IPS-18a (cell line): ENCODE results near the gene LIPK.

Experiments used
- H3K27ac ChIP-seq: one replicate; pipeline ENCODE4 v1.5.1; 2013; ENCODE audit warnings: low read length
- H3K27me3 ChIP-seq: one replicate; pipeline ENCODE4 v1.6.1; 2013; ENCODE audit warnings: mild to moderate bottlenecking, low read length; ENCODE audit not compliant: control insufficient read depth, insufficient read depth
- H3K36me3 ChIP-seq: one replicate; pipeline ENCODE4 v1.6.1; 2013; ENCODE audit warnings: low read depth, low read length; ENCODE audit not compliant: control insufficient read depth
- H3K4me1 ChIP-seq: one replicate; pipeline ENCODE4 v1.6.1; 2013; ENCODE audit warnings: low read depth, low read length; ENCODE audit not compliant: control insufficient read depth
- H3K4me3 ChIP-seq: one replicate; pipeline ENCODE4 v1.5.1; 2013; ENCODE audit warnings: low read length
- H3K9ac ChIP-seq: one replicate; pipeline ENCODE4 v1.6.1; 2013; ENCODE audit warnings: mild to moderate bottlenecking, low read length, moderate library complexity
- H3K9me3 ChIP-seq: one replicate; pipeline ENCODE4 v1.6.1; 2013; ENCODE audit warnings: low read depth, low read length; ENCODE audit not compliant: control insufficient read depth

The LIPK gene

DNA sequence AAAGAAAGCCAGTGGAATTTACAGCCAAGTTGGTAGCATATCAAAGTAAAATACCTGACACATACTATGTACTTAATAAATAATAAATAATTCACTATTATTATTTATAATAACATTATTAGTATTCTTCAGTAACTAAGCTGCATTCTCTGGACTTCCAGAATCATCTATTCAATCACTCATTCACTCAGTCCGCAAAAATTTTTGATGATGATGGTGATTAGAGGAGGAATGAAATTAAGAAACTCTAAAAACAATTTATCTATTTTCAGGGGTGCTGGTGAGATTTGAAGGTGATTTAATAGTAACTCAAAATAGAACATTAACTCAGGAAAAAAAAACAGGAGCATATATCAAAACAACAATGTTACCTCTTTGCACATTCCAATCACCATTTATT, 50.6 kb downstream of the LIPK start:
- Histone ChIP-seq H3K4me3 (no peak overlapping the region), H3K9ac (no peak overlapping the region), H3K27me3 (no peaks in the 10 kb centered on the region), H3K4me1 (peaks cover 5% of the 10 kb centered on the region), H3K27ac (no peak overlapping the region), H3K36me3 (no peaks in the 10 kb centered on the region), H3K9me3 (no peaks in the 10 kb centered on the region)

DNA sequence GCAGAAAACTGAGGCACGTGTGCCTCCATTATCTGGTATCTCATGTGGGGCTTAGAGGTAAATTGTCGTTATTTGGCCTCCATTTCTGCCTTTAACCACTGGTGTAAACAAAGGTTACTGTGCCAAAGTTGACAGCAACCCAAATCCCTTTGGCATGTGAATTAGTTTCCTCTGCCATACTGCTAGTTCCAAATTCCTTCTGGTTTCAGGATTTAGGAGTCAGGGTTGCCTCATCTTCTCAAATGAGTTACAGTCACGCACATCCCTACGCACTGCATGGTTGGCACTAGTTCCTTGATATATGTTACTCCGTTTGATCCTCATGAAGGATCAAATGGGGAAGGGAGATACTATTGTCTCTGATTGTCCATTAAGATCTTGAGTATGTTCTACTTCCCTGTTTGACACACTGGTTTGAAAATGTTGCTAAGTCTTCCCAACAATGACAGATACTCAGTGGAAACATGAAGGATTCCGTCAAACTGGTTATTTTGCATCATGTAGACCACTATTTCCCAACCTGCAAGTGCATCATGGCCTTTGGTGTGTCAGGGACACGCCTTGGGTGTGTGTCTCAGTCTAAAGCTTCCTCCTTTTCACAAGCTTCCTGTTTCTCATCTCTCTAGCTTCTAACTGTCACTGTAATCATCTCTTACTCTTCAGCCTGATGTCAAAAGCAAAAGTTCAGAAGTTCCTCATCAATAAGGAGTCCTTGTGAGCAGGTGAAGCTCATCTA, 53.5 kb downstream of the LIPK start, which contains the start of gene LIPN:
TSS of gene LIPN (plus strand) at position 655 of the 736 bp plus-strand sequence. CDS start 1,386 bp downstream, outside the sequence.
- H3K4me1 ChIP-seq, result peaks cover 5% of the 10 kb centered on the region
- H3K9me3 ChIP-seq, result no peaks in the 10 kb centered on the region
- H3K36me3 ChIP-seq, result no peaks in the 10 kb centered on the region
- H3K27ac ChIP-seq, result no peak within 1 kb of the TSS
- no peaks in the 10 kb centered on the region for H3K27me3 ChIP-seq
- H3K9ac ChIP-seq, result no peak within 1 kb of the TSS
- H3K4me3 ChIP-seq, result no peak within 1 kb of the TSS

DNA sequence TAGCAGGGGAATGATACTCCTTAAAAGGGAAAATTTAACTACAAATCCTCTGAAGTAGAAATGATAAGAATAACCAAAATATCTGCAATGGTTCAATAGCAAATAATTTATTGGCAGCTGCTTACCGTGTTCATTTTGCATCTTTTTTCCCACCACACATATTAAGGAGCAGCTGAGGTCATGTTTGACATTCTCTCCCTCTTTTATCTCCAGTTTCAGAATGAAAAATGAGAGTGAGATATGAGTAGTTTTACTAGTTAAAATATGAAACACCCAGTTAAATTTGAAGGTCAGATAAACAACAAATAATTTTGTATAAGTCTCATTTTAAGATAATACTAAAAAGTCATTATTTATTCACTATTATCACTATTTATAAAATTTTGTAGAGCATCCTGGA, 56.9 kb downstream of the LIPK start:
- Histone ChIP-seq H3K9ac (no peak overlapping the region), H3K9me3 (no peaks in the 10 kb centered on the region), H3K27ac (no peak overlapping the region), H3K27me3 (no peaks in the 10 kb centered on the region), H3K4me3 (no peak overlapping the region), H3K4me1 (peaks cover 3% of the 10 kb centered on the region), H3K36me3 (no peaks in the 10 kb centered on the region)

DNA sequence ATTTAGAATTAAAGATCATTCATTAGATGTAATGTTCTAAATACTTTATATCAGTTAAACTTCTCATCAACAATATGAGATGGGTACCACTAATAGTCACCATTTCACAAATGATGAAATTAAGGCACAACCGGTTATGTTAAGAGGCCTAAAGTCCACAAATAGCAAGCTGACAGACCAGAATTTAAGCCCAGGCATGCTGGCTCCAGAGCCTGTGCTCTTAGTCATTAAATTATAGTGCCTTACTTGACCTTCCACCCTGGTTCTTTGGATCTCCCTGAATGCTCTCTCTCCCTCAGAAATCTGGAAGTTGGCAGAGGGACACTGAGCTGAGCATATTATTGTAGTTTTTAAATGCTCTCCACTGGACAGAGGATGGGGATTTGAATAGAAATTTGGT, 57.4 kb downstream of the LIPK start:
- Histone ChIP-seq H3K9me3 (no peaks in the 10 kb centered on the region), H3K27me3 (no peaks in the 10 kb centered on the region), H3K4me3 (no peak overlapping the region), H3K27ac (no peak overlapping the region), H3K36me3 (no peaks in the 10 kb centered on the region), H3K9ac (no peak overlapping the region), H3K4me1 (peaks cover 9% of the 10 kb centered on the region)

DNA sequence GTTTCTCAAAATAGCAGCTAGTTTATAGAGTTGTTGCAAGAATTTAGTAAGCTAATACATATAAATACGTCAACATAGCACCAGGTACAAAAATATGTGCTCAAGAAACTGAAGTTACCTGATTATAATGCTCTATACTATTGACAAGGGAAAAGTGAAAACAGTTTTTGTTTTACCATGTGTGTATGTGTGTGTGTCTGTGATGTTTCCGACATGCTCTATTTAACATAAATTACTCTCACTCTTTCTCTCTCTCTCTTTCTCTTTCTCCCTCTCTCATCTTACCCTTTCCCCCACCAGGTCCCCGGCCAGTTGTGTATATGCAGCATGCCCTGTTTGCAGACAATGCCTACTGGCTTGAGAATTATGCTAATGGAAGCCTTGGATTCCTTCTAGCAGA, 58.1 kb downstream of the LIPK start:
- Histone ChIP-seq H3K4me1 (peaks cover 11% of the 10 kb centered on the region), H3K9ac (no peak overlapping the region), H3K9me3 (no peaks in the 10 kb centered on the region), H3K36me3 (no peaks in the 10 kb centered on the region), H3K27ac (no peak overlapping the region), H3K4me3 (no peak overlapping the region), H3K27me3 (no peaks in the 10 kb centered on the region)

DNA sequence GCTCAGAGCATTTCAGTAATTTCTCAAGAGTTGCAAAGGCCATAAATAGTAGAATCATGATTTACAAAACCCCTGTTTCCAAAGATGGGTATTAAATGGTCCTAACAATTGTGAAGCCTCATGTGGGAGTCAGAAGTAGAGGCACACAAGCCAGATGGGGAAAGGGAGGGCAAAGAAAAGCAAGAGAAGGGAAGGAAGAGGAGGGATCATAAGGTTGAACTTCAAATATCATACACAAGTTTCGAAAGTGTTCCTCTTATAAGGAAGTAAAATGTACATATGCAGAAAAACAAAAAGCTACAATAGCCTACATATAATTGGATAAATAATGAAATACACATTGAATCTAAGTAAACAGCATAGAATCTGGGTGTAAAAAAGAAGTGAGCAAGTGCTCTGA, 59.8 kb downstream of the LIPK start:
- Histone ChIP-seq H3K4me3 (no peak overlapping the region), H3K9ac (no peak overlapping the region), H3K27ac (no peak overlapping the region), H3K27me3 (no peaks in the 10 kb centered on the region), H3K4me1 (peaks cover 11% of the 10 kb centered on the region), H3K9me3 (no peaks in the 10 kb centered on the region), H3K36me3 (no peaks in the 10 kb centered on the region)

DNA sequence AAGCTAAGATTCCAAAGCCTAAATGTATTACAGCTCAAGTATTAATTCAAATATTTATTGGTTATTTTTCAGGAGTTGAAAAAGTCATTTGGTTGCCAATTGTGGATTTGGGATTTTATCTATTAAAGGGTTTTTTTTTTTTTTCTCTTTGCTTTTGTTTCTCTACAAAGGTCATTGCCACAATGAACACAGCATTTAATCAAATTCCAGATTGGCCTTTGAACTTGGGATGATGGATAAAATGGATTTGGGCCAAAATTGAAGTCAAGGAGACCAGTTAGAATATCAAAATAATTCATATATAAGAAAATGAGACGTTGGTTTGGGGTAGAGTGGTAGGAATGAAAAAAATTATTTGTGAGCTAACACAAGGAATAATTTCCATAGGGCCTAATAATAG, 63.3 kb downstream of the LIPK start:
- H3K36me3 ChIP-seq, result no peaks in the 10 kb centered on the region
- H3K9ac ChIP-seq, result no peak overlapping the region
- H3K27me3 ChIP-seq, result no peaks in the 10 kb centered on the region
- H3K9me3 ChIP-seq, result no peaks in the 10 kb centered on the region
- no peak overlapping the region for H3K27ac ChIP-seq
- no peak overlapping the region for H3K4me3 ChIP-seq
- peaks cover 11% of the 10 kb centered on the region for H3K4me1 ChIP-seq

DNA sequence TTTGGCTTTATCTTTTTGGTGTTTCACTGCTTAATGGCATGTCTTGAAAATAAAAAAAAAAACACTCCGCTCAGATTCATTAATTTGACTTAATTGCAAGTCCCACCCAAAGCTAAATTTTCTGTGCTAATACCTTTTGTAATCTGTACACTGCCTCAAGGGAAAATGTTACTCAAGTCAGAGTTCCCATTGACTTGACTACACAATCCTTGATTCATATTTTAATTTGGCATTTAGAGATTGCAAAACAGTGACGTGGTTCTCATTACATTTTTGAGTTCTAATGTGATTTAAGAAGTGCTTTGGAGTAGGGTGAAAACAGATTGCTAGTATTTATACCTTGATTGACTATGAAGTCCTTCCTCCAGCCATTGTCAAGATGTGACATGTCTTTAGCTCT, 75.2 kb downstream of the LIPK start:
- H3K36me3 ChIP-seq, result no peaks in the 10 kb centered on the region
- no peaks in the 10 kb centered on the region for H3K27me3 ChIP-seq
- no peaks in the 10 kb centered on the region for H3K4me1 ChIP-seq

DNA sequence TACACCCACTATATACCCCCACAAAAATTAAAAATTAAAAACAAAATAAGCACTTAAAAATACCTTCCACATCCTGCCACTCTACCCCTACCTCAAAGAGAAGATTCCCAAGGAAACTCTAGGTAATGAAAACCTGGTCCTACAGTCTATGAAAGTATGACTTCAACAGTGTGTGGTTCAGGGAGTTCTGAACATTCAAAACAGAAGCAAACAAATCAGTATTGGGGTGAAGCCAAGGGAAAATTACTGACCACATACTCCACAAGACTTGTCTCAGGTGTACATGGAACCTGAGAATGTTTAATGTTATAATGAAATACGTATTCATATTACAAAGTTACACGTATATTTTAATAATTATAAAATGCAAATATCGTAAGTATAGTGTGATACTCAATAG, 76.2 kb downstream of the LIPK start:
- H3K27ac ChIP-seq, result no peak overlapping the region
- H3K9ac ChIP-seq, result no peak overlapping the region
- H3K4me3 ChIP-seq, result no peak overlapping the region
- no peaks in the 10 kb centered on the region for H3K27me3 ChIP-seq
- no peaks in the 10 kb centered on the region for H3K36me3 ChIP-seq
- H3K4me1 ChIP-seq, result no peaks in the 10 kb centered on the region
- no peaks in the 10 kb centered on the region for H3K9me3 ChIP-seq

More for the DNA sequence above, 75.2 kb downstream of the LIPK start:
- H3K9me3 ChIP-seq, result no peaks in the 10 kb centered on the region
- H3K9ac ChIP-seq, result no peak overlapping the region
- H3K4me3 ChIP-seq, result no peak overlapping the region
- H3K27ac ChIP-seq, result no peak overlapping the region

DNA sequence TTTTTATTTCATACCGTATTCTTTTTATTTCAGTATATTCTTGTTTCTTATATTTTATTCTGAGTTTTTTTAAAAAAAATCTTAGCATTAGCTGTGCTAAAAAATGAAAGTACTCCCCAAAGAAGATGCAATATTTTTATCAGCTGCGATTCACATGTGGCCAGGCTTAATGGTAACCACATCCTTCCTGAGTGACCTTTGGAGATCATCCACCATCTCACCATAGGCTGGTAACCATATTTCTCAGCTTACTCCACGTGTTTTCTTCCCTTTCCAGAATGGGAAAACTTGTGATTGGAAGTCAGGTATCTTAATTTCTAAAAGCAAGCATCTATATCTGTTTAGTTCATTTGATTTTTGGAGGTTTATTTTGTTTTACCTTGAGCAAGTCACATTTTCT, 77.7 kb downstream of the LIPK start:
- Histone ChIP-seq H3K36me3 (no peaks in the 10 kb centered on the region), H3K27ac (no peak overlapping the region), H3K4me3 (no peak overlapping the region), H3K27me3 (no peaks in the 10 kb centered on the region), H3K9me3 (no peaks in the 10 kb centered on the region), H3K9ac (no peak overlapping the region), H3K4me1 (no peaks in the 10 kb centered on the region)

DNA sequence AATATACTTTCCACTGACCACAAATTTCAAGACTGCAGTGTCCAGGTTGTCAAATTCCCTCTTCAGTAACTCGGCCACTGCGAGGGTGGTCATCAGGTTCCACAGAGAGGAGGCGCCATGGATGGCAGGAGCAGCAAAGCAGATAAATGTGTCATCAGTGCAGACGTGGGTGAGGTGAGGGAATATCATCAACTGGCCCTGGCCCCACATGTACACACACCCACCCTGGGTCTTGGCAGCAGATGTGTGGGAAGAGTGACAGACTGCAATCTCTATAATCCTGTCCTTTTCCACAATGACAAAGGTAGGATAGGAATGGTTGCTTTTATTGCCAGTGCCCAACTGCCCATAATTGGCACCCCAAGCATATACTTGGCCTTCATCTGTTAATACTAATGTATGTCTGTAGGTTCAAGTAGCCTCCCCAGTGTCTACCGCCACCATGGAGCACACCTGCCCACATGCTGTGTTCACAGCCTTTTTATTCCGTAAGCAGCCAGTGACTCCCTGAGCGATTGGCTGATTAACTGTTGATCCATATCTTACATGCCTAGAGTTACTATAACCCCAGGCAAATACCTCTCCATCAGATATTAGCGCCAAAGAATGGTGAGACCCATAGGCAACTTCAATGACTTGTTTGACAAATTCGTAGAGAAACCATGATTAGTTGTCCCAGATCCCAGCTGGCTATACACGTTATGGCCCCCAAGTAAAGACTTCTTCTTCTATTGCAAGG, 80.2 kb downstream of the LIPK start:
- no peak overlapping the region for H3K4me3 ChIP-seq
- H3K27me3 ChIP-seq, result no peaks in the 10 kb centered on the region
- H3K4me1 ChIP-seq, result no peaks in the 10 kb centered on the region
- no peak overlapping the region for H3K9ac ChIP-seq
- H3K27ac ChIP-seq, result no peak overlapping the region
- H3K36me3 ChIP-seq, result no peaks in the 10 kb centered on the region
- H3K9me3 ChIP-seq, result no peaks in the 10 kb centered on the region

DNA sequence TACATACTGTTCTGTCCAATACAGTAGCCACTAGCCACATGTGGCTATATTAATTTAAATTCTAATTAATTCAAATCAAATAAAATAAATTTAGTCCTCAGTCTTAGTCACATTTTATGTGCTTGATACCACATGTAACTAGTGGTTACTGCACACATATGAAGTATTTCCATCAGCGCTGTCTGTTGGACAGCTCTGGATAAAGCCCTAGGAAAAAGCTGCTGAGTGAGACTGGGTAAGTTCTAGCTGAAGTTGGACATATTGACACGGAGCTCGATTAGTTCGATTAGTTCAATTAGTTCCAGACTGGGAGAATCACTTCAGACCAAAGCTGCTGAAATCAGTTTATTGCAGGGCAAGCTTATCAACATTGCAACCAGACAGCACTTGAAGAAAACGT, 81.4 kb downstream of the LIPK start:
- H3K4me1 ChIP-seq, result peaks cover 3% of the 10 kb centered on the region
- no peaks in the 10 kb centered on the region for H3K9me3 ChIP-seq
- H3K36me3 ChIP-seq, result no peaks in the 10 kb centered on the region
- H3K27ac ChIP-seq, result no peak overlapping the region
- H3K4me3 ChIP-seq, result no peak overlapping the region
- H3K27me3 ChIP-seq, result no peaks in the 10 kb centered on the region
- no peak overlapping the region for H3K9ac ChIP-seq
